Breast epithelium (tissue), 3 donors: ENCODE data around the gene ADGRA1.

Experiments used
- CTCF ChIP-seq, 3 donors: fragments of 450-650 bp; IDR thresholded peaks; one replicate each; pipeline ENCODE4 v1.5.1; 2016 to 2017; ENCODE audit warnings: antibody characterized with exemption in 3 of 3, mild to moderate bottlenecking in 3 of 3, moderate library complexity in 3 of 3
- POLR2AphosphoS5 ChIP-seq, 3 donors: sonication (generic); formaldehyde crosslinking; IDR thresholded peaks; one replicate each; pipeline ENCODE4 v1.6.1; 2017; ENCODE audit warnings: antibody characterized with exemption in 3 of 3

- TF ChIP-seq CTCF (IDR thresholded peaks at IDR 0.05), result no peak
- no peak for TF ChIP-seq POLR2AphosphoS5 (IDR thresholded peaks at IDR 0.05)
Observed at GRCh38 chr10:133116455-133116854, 28.7 kb downstream of the ADGRA1 start.
